Fibroblast of lung (primary cell): ENCODE results near the gene SOX21.

ENCODE experiments used
- EZH2 ChIP-seq: IDR thresholded peaks from 2 replicates; pipeline ENCODE4 v1.5.1; 2012; ENCODE audit warnings: low read length, control low read depth, mild to moderate bottlenecking; ENCODE audit errors: missing control alignments
- TF ChIP-seq, protein P1 (sequence below), 2 donors: IDR thresholded peaks in 1 of 2; conservative IDR thresholded peaks in 1 of 2; 1 replicate in 1 of 2; 2 replicates in 1 of 2; pipeline ENCODE4 v1.5.1; 2011 to 2012; ENCODE audit warnings: low read length in 2 of 2, control low read depth in 1 of 2, inconsistent platforms in 1 of 2, low read depth in 1 of 2, mild to moderate bottlenecking in 1 of 2

DNA sequence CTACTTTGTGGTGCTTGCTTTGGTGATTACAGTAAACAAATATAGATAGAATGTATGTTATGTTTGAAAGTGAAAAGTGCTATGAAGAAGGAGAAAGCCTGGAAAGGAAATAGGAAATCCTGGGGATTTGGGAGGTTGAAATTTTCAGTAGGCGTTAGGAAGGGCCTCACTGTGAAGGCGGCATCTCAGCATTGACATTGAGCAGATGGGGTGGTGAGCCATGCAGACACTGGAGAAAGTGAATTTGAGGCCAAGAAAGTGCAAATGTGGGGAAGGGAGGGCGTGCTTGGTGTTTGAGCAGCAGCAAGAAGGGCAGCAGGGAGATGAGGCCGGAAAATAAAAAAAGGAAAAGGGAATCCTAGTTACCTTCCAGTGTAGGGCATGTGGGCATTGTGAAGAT is 20.3 kb downstream of the SOX21 start:
- TF ChIP-seq, protein P1, sequence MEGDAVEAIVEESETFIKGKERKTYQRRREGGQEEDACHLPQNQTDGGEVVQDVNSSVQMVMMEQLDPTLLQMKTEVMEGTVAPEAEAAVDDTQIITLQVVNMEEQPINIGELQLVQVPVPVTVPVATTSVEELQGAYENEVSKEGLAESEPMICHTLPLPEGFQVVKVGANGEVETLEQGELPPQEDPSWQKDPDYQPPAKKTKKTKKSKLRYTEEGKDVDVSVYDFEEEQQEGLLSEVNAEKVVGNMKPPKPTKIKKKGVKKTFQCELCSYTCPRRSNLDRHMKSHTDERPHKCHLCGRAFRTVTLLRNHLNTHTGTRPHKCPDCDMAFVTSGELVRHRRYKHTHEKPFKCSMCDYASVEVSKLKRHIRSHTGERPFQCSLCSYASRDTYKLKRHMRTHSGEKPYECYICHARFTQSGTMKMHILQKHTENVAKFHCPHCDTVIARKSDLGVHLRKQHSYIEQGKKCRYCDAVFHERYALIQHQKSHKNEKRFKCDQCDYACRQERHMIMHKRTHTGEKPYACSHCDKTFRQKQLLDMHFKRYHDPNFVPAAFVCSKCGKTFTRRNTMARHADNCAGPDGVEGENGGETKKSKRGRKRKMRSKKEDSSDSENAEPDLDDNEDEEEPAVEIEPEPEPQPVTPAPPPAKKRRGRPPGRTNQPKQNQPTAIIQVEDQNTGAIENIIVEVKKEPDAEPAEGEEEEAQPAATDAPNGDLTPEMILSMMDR (conservative IDR thresholded peaks at IDR 0.05 in 1 of 2, IDR thresholded peaks at IDR 0.05 in 1 of 2; ENCODE audit: low read depth in 1 of 2, low read length in 2 of 2): no peak
- no peak for TF ChIP-seq EZH2
